ENCODE results near the gene PCDHGB4. TPM values are rescaled to one million over a fixed set of nuclear protein-coding genes. Genes with fewer than 3 reads are reported as not detected.

Gene PCDHGB4
- total and polyA plus RNA-seq, 10 of the 15 experiments (the other 5 are each of a cell fraction or from before 2014, with no cell fraction given), result 0.02 to 0.20 (median 0.04) TPM; not detected in 4

- WGBS (ENCODE audit: insufficient coverage, insufficient replicate concordance, low lambda C conversion rate, missing lambda C conversion rate), result 33% methylated on average over 31 of the region's 33 CpGs
Measured at GRCh38 chr5:141430332-141431113, 43.0 kb downstream of the PCDHGB4 start, which contains the start of gene PCDHGA12. Gene PCDHGA12 (plus strand): TSS chr5:141430507. CDS start chr5:141430760, 253 bp downstream.

More at GRCh38 chr5:141430332-141431113, 43.0 kb downstream of the PCDHGB4 start, which contains the start of gene PCDHGA12:
- ATAC-seq (peak; percentile 96), FAIRE-seq (peak; percentile 94), DNase-seq (ENCODE audit: low read depth, low spot score) (peak; percentile 37)
- ChIA-PET POLR2A (interaction anchor here (0.8 kb wide), 1 partner anchor 95 kb away, joined by 3 read pairs; no protein-coding TSS in a partner anchor), SMC1A (ENCODE audit: uncharacterized antibody, unreplicated experiment) (interaction anchor here (0.5 to 2.8 kb wide), 23 partner anchors 8 to 133 kb away, joined by 3 to 20 read pairs (median 4); partner anchors contain the start of genes PCDHGA11, PCDHGB3, PCDHGB7 and PCDHGC3), RAD21 (ENCODE audit: unreplicated experiment) (interaction anchor here (1.0 to 1.9 kb wide), 13 partner anchors 8 to 167 kb away, joined by 3 to 21 read pairs (median 8); partner anchors contain the start of genes PCDHGA10, PCDHGA11, PCDHGB3 and PCDHGC5), CTCF (interaction anchor here (0.5 to 4.2 kb wide), 36 partner anchors 9 to 230 kb away, joined by 3 to 61 read pairs (median 6); partner anchors contain the start of genes PCDHGA10, PCDHGA11, PCDHGB3 and PCDHGB6)
- no peaks in the 10 kb centered on the region for H3K36me3 ChIP-seq (ENCODE audit: control insufficient read depth in 2 of 2, insufficient read depth in 2 of 2, low read length in 1 of 2)
- no peaks in the 10 kb centered on the region for H4K20me1 ChIP-seq (ENCODE audit: control insufficient read depth, insufficient read depth)
- H3K4me3 ChIP-seq, result peak within 1 kb of the TSS; percentile 22; the same call in 1 of the 2 replicates
- H3K27ac ChIP-seq (ENCODE audit: control insufficient read depth, insufficient read depth), result no peak within 1 kb of the TSS
- peak within 1 kb of the TSS; percentile 81 for H2AFZ ChIP-seq (ENCODE audit: control insufficient read depth, low read depth, low read length)
- H3K4me2 ChIP-seq (ENCODE audit: control insufficient read depth, insufficient read depth), result peak within 1 kb of the TSS; percentile 43
- no peak within 1 kb of the TSS for H3K9ac ChIP-seq (ENCODE audit: control insufficient read depth, insufficient read depth, low read length)
- H3K9me3 ChIP-seq (replicated peaks; ENCODE audit: control insufficient read depth, insufficient read depth, low read length), result peaks cover 18% of the 10 kb centered on the region; the same call in 2 of the 3 replicates
- intact Hi-C loops (cut with micrococcal nuclease; ENCODE audit: unreplicated experiment) (loop anchor here (1.0 kb wide), 2 partner anchors 82 to 94 kb away; no protein-coding TSS in a partner anchor), in situ Hi-C loops (cut with MboI) (no loop called here)
- no peaks in the 10 kb centered on the region; the same call in 1 of the 2 replicates for H3K4me1 ChIP-seq (ENCODE audit: control insufficient read depth, insufficient read depth, low read length)
- BruUV-seq (replicated peaks), result TSS peak; percentile 69
- H3K27me3 ChIP-seq (replicated peaks in 1 of 2; ENCODE audit: control insufficient read depth in 2 of 2, insufficient read depth in 2 of 2, low read length in 1 of 2), result no peaks in the 10 kb centered on the region
- TF ChIP-seq RFX5 (IDR thresholded peaks at IDR 0.05; ENCODE audit: low read depth, low read length) (no peak), BHLHE40 (IDR thresholded peaks at IDR 0.05; ENCODE audit: borderline replicate concordance in 1 of 2, low read depth in 2 of 2, low read length in 1 of 2) (0 out of 4 replicates have a peak, but pooled peaks of 1 of the 2 experiments have one; percentile 37), BRCA1 (IDR thresholded peaks at IDR 0.05; ENCODE audit: low read depth, low read length) (no peak), BACH1 (IDR thresholded peaks at IDR 0.05; ENCODE audit: borderline replicate concordance) (no peak), IKZF2 (IDR thresholded peaks at IDR 0.05) (no peak), YY1 (IDR thresholded peaks at IDR 0.05; ENCODE audit: low read depth, low read length) (0 out of 2 replicates have a peak, but pooled peaks have one; percentile 25), IKZF1 (conservative IDR thresholded peaks at IDR 0.05) (0 out of 2 replicates have a peak, but pooled peaks have one; percentile 14), JUNB (IDR thresholded peaks at IDR 0.05) (no peak), RAD21 (IDR thresholded peaks at IDR 0.05; ENCODE audit: insufficient read depth, low read depth, low read length) (peak; percentile 56), ZNF24 (IDR thresholded peaks at IDR 0.05) (no peak), SMC3 (IDR thresholded peaks at IDR 0.05; ENCODE audit: borderline replicate concordance, low read length) (peak; percentile 61; the same call in 1 of the 2 replicates), ZNF384 (IDR thresholded peaks at IDR 0.05; ENCODE audit: borderline replicate concordance, low read depth, low read length) (peak; percentile 7; the same call in 1 of the 2 replicates), RBBP5 (conservative IDR thresholded peaks at IDR 0.05) (no peak)
- TF ChIP-seq, protein P1, sequence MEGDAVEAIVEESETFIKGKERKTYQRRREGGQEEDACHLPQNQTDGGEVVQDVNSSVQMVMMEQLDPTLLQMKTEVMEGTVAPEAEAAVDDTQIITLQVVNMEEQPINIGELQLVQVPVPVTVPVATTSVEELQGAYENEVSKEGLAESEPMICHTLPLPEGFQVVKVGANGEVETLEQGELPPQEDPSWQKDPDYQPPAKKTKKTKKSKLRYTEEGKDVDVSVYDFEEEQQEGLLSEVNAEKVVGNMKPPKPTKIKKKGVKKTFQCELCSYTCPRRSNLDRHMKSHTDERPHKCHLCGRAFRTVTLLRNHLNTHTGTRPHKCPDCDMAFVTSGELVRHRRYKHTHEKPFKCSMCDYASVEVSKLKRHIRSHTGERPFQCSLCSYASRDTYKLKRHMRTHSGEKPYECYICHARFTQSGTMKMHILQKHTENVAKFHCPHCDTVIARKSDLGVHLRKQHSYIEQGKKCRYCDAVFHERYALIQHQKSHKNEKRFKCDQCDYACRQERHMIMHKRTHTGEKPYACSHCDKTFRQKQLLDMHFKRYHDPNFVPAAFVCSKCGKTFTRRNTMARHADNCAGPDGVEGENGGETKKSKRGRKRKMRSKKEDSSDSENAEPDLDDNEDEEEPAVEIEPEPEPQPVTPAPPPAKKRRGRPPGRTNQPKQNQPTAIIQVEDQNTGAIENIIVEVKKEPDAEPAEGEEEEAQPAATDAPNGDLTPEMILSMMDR (IDR thresholded peaks at IDR 0.05 in 2 of 3, conservative IDR thresholded peaks at IDR 0.05 in 1 of 3; ENCODE audit: control insufficient read depth in 2 of 3, extremely low read depth in 1 of 3, insufficient read depth in 1 of 3, low read depth in 3 of 3, low read length in 3 of 3), result peak; percentile 62 to 82 (median 68)
- TF ChIP-seq, protein P2, sequence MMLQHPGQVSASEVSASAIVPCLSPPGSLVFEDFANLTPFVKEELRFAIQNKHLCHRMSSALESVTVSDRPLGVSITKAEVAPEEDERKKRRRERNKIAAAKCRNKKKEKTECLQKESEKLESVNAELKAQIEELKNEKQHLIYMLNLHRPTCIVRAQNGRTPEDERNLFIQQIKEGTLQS (IDR thresholded peaks at IDR 0.05; ENCODE audit: borderline replicate concordance, extremely low read depth, low read depth, low read length), result no peak
- no peaks in the 10 kb centered on the region for H3K79me2 ChIP-seq (ENCODE audit: control insufficient read depth, insufficient read depth, low read length)

All from GM12878 (cell line).